ENCODE data around the gene MXRA7.

DNA sequence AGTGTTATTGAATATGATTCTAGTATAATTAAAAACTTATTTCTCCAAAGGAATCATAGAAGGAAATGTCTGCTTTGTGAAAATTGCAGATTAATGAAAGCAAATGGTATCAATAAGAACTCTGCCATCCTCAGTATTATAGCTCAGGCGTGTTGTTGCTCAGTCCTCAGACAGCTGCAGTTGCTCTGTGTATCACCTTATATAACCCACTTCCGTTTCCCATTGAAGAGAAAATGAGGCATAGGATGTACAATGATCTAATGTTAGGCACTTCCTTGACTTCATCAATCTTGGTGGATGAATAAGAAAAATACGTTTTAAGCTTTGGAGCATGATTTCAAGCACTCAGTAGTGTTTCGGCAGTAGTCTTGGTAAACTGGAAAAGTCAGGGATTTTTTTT is 41.2 kb upstream of the MXRA7 start:
- TF ChIP-seq CEBPB (IDR thresholded peaks at IDR 0.05) (no peak), YY1 (IDR thresholded peaks at IDR 0.05; ENCODE audit: low read depth) (no peak), TAF1 (IDR thresholded peaks at IDR 0.05; ENCODE audit: low read depth) (no peak), EP300 (IDR thresholded peaks at IDR 0.05; ENCODE audit: borderline replicate concordance) (no peak), EGR1 (IDR thresholded peaks at IDR 0.05) (no peak), NFIC (IDR thresholded peaks at IDR 0.05) (no peak), RAD21 (IDR thresholded peaks at IDR 0.05; ENCODE audit: low read depth) (no peak), ZBTB7A (IDR thresholded peaks at IDR 0.05; ENCODE audit: low read depth) (no peak), TCF12 (IDR thresholded peaks at IDR 0.05; ENCODE audit: low read depth) (no peak), FOXM1 (IDR thresholded peaks at IDR 0.05; ENCODE audit: borderline replicate concordance, low read depth) (no peak)
- TF ChIP-seq, protein P1, sequence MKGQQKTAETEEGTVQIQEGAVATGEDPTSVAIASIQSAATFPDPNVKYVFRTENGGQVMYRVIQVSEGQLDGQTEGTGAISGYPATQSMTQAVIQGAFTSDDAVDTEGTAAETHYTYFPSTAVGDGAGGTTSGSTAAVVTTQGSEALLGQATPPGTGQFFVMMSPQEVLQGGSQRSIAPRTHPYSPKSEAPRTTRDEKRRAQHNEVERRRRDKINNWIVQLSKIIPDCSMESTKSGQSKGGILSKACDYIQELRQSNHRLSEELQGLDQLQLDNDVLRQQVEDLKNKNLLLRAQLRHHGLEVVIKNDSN (IDR thresholded peaks at IDR 0.05), result no peak
- TF ChIP-seq, protein P2, sequence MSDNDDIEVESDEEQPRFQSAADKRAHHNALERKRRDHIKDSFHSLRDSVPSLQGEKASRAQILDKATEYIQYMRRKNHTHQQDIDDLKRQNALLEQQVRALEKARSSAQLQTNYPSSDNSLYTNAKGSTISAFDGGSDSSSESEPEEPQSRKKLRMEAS (IDR thresholded peaks at IDR 0.05), result no peak
- TF ChIP-seq, protein P3, sequence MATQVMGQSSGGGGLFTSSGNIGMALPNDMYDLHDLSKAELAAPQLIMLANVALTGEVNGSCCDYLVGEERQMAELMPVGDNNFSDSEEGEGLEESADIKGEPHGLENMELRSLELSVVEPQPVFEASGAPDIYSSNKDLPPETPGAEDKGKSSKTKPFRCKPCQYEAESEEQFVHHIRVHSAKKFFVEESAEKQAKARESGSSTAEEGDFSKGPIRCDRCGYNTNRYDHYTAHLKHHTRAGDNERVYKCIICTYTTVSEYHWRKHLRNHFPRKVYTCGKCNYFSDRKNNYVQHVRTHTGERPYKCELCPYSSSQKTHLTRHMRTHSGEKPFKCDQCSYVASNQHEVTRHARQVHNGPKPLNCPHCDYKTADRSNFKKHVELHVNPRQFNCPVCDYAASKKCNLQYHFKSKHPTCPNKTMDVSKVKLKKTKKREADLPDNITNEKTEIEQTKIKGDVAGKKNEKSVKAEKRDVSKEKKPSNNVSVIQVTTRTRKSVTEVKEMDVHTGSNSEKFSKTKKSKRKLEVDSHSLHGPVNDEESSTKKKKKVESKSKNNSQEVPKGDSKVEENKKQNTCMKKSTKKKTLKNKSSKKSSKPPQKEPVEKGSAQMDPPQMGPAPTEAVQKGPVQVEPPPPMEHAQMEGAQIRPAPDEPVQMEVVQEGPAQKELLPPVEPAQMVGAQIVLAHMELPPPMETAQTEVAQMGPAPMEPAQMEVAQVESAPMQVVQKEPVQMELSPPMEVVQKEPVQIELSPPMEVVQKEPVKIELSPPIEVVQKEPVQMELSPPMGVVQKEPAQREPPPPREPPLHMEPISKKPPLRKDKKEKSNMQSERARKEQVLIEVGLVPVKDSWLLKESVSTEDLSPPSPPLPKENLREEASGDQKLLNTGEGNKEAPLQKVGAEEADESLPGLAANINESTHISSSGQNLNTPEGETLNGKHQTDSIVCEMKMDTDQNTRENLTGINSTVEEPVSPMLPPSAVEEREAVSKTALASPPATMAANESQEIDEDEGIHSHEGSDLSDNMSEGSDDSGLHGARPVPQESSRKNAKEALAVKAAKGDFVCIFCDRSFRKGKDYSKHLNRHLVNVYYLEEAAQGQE (IDR thresholded peaks at IDR 0.05; ENCODE audit: low read depth), result no peak

All from Ishikawa (cell line).